ENCODE data around the gene FSCN2.

DNA sequence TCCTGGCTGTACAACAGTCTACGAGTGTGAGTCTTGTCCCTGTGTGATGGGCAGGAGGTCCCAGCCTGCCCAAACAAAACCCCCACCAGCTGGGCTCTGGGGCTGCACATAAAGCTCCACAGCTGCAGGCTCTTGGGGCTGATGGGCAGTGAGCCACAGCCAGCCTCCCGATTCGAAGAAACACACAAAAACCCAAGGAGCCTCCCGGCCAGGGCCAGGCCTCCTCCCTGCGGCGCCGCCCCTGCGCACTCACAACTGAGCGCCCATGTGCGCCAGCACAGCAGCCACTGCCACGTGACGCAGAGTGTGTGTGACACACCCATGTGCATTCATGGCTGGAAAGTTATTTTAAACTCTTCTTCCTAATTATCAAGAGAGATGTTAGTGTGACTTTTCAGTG is 54.6 kb downstream of the FSCN2 start:
- TF ChIP-seq, protein P1, sequence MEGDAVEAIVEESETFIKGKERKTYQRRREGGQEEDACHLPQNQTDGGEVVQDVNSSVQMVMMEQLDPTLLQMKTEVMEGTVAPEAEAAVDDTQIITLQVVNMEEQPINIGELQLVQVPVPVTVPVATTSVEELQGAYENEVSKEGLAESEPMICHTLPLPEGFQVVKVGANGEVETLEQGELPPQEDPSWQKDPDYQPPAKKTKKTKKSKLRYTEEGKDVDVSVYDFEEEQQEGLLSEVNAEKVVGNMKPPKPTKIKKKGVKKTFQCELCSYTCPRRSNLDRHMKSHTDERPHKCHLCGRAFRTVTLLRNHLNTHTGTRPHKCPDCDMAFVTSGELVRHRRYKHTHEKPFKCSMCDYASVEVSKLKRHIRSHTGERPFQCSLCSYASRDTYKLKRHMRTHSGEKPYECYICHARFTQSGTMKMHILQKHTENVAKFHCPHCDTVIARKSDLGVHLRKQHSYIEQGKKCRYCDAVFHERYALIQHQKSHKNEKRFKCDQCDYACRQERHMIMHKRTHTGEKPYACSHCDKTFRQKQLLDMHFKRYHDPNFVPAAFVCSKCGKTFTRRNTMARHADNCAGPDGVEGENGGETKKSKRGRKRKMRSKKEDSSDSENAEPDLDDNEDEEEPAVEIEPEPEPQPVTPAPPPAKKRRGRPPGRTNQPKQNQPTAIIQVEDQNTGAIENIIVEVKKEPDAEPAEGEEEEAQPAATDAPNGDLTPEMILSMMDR (conservative IDR thresholded peaks at IDR 0.05; ENCODE audit: low read length) = no peak
- no peak for TF ChIP-seq EZH2phosphoT487 (IDR thresholded peaks at IDR 0.05; ENCODE audit: borderline replicate concordance)

All from Loucy (cell line).